Ascending aorta (tissue), 2 donors: ENCODE measurements around the gene MYH15. TPM values are rescaled to one million over a fixed set of nuclear protein-coding genes. Genes with fewer than 3 reads are reported as not detected.

ENCODE experiments used
- DNase-seq, 2 donors: peaks; one replicate each; pipeline ENCODE4 v3.0.0-alpha.2; 2019; ENCODE audit warnings: low spot score in 2 of 2
- H3K27ac ChIP-seq, 2 donors: fragments of 200-600 bp; sonication (generic); one replicate each; pipeline ENCODE4 v1.5.1; 2016 to 2017; ENCODE audit warnings: mild to moderate bottlenecking in 1 of 2
- H3K27me3 ChIP-seq: fragments of 200-600 bp; sonication (generic); one replicate; pipeline ENCODE4 v1.5.1; 2017
- H3K36me3 ChIP-seq, 2 donors: fragments of 200-600 bp; sonication (generic); one replicate each; pipeline ENCODE4 v1.5.1; 2016
- H3K4me1 ChIP-seq, 2 donors: fragments of 200-600 bp; sonication (generic); one replicate each; pipeline ENCODE4 v1.5.1; 2016 to 2017; ENCODE audit warnings: mild to moderate bottlenecking in 1 of 2
- H3K4me3 ChIP-seq, 2 donors: fragments of 200-600 bp; sonication (generic); one replicate each; pipeline ENCODE4 v1.5.1; 2016 to 2017; ENCODE audit warnings: mild to moderate bottlenecking in 1 of 2
- H3K9me3 ChIP-seq, 2 donors: fragments of 200-600 bp; sonication (generic); one replicate each; pipeline ENCODE4 v1.5.1; 2016
- CTCF ChIP-seq, 3 experiments: fragments of 200-600 bp in 2 of 3; fragments of 450-650 bp in 1 of 3; sonication (generic) in 2 of 3; IDR thresholded peaks; one replicate each; pipeline ENCODE4 v1.5.1; 2016 to 2019; ENCODE audit warnings: antibody characterized with exemption in 3 of 3, mild to moderate bottlenecking in 1 of 3, moderate library complexity in 1 of 3
- intact Hi-C: fragments of 100-400 bp; cut with DNase I; formaldehyde crosslinking; loops from one replicate; pipeline ENCODE4 v1.15.1; 2023
- total RNA-seq: library from RNA; depleted of rRNA; stranded (reverse); fragments of >200 nt; gene quantifications from one replicate; pipeline ENCODE4 v1.1.0, GENCODE V29; 2016

MYH15 gene
- total RNA-seq, 1 donor from 2014 or later = not detected

- intact Hi-C loops = no loop called here
- TF ChIP-seq CTCF (IDR thresholded peaks at IDR 0.05) = no peak
- H3K4me1 ChIP-seq = no peaks in the 10 kb centered on the region
Observed at GRCh38 chr3:108461661-108462111, 48.7 kb downstream of the MYH15 start.

GRCh38 chr3:108459225-108459624, 51.2 kb downstream of the MYH15 start:
- no peaks in the 10 kb centered on the region for H3K4me1 ChIP-seq
- H3K9me3 ChIP-seq = no peaks in the 10 kb centered on the region
- no peak for TF ChIP-seq CTCF (IDR thresholded peaks at IDR 0.05)
- no peak overlapping the region for H3K4me3 ChIP-seq
- intact Hi-C loops = no loop called here
- H3K36me3 ChIP-seq = no peaks in the 10 kb centered on the region
- H3K27ac ChIP-seq = no peak overlapping the region
- no peak for DNase-seq
- no peaks in the 10 kb centered on the region for H3K27me3 ChIP-seq

More at GRCh38 chr3:108461661-108462111, 48.7 kb downstream of the MYH15 start:
- Histone ChIP-seq H3K4me3 (no peak overlapping the region), H3K27me3 (no peaks in the 10 kb centered on the region), H3K27ac (no peak overlapping the region), H3K9me3 (no peaks in the 10 kb centered on the region), H3K36me3 (no peaks in the 10 kb centered on the region)
- DNase-seq = no peak

GRCh38 chr3:108455212-108455705, 55.1 kb downstream of the MYH15 start:
- H3K9me3 ChIP-seq = no peaks in the 10 kb centered on the region
- H3K4me1 ChIP-seq = no peaks in the 10 kb centered on the region
- DNase-seq = no peak
- intact Hi-C loops = no loop called here
- no peaks in the 10 kb centered on the region for H3K36me3 ChIP-seq
- H3K27me3 ChIP-seq = no peaks in the 10 kb centered on the region
- no peak overlapping the region for H3K4me3 ChIP-seq
- no peak overlapping the region for H3K27ac ChIP-seq
- no peak for TF ChIP-seq CTCF (IDR thresholded peaks at IDR 0.05)

GRCh38 chr3:108453565-108453964, 56.8 kb downstream of the MYH15 start:
- Histone ChIP-seq H3K27ac (no peak overlapping the region), H3K27me3 (no peaks in the 10 kb centered on the region), H3K9me3 (peaks cover 0 to under 1% of the 10 kb centered on the region in 2 donors), H3K36me3 (no peaks in the 10 kb centered on the region), H3K4me3 (no peak overlapping the region), H3K4me1 (no peaks in the 10 kb centered on the region)
- TF ChIP-seq CTCF (IDR thresholded peaks at IDR 0.05) = no peak
- intact Hi-C loops = no loop called here
- no peak for DNase-seq

- H3K27ac ChIP-seq = no peak overlapping the region
- peaks cover 0 to 14% of the 10 kb centered on the region in 2 donors for H3K9me3 ChIP-seq
- no peak for TF ChIP-seq CTCF (IDR thresholded peaks at IDR 0.05)
- intact Hi-C loops = no loop called here
- H3K27me3 ChIP-seq = no peaks in the 10 kb centered on the region
- H3K4me3 ChIP-seq = no peak overlapping the region
- H3K36me3 ChIP-seq = no peaks in the 10 kb centered on the region
- no peak for DNase-seq
- H3K4me1 ChIP-seq = no peaks in the 10 kb centered on the region
Observed at GRCh38 chr3:108450444-108450843, 60.0 kb downstream of the MYH15 start.

GRCh38 chr3:108448593-108448992, 61.8 kb downstream of the MYH15 start:
- intact Hi-C loops = no loop called here
- Histone ChIP-seq H3K4me3 (no peak overlapping the region), H3K4me1 (no peaks in the 10 kb centered on the region), H3K36me3 (no peaks in the 10 kb centered on the region), H3K9me3 (peaks cover 0 to 14% of the 10 kb centered on the region in 2 donors), H3K27me3 (no peaks in the 10 kb centered on the region), H3K27ac (no peak overlapping the region)
- DNase-seq = no peak
- TF ChIP-seq CTCF (IDR thresholded peaks at IDR 0.05) = no peak
